SJCRH30 (cell line): ENCODE results near the gene ITM2B. TPM values are rescaled to one million over a fixed set of nuclear protein-coding genes. Genes with fewer than 3 reads are reported as not detected.
A peak's percentile ranks its signal among the peaks of the same experiment; 100 is the strongest.

ENCODE experiments used
- DNase-seq, 2 experiments: peaks; one replicate each; pipeline ENCODE4 v3.0.0-alpha.2; 2015 to 2020
- H3K27ac ChIP-seq: fragments of 250-450 bp; sonication (Bioruptor Pico); 2 replicates; pipeline ENCODE4 v1.5.1; 2020; ENCODE audit warnings: mild to moderate bottlenecking, moderate library complexity
- H3K27me3 ChIP-seq: fragments of 250-450 bp; sonication (Bioruptor Pico); 2 replicates; pipeline ENCODE4 v1.5.1; 2020; ENCODE audit warnings: mild to moderate bottlenecking, moderate library complexity
- H3K36me3 ChIP-seq: fragments of 250-450 bp; sonication (Bioruptor Pico); 2 replicates; pipeline ENCODE4 v1.5.1; 2020; ENCODE audit warnings: mild to moderate bottlenecking, moderate library complexity
- H3K4me1 ChIP-seq: fragments of 250-450 bp; sonication (Bioruptor Pico); 2 replicates; pipeline ENCODE4 v1.5.1; 2020; ENCODE audit warnings: mild to moderate bottlenecking, moderate library complexity
- H3K4me3 ChIP-seq: fragments of 250-450 bp; sonication (Bioruptor Pico); 2 replicates; pipeline ENCODE4 v1.5.1; 2020; ENCODE audit warnings: mild to moderate bottlenecking, moderate library complexity
- H3K9me3 ChIP-seq: fragments of 250-450 bp; sonication (Bioruptor Pico); replicated peaks from 2 replicates; pipeline ENCODE4 v1.5.1; 2020; ENCODE audit warnings: mild to moderate bottlenecking, moderate library complexity
- total RNA-seq: library from RNA; depleted of rRNA; stranded (reverse); fragments of >200 nt; shearing (Covaris generic); gene quantifications from 2 replicates; pipeline ENCODE4 v1.2.3, GENCODE V29; 2014

The ITM2B gene
- total RNA-seq, 1 experiment from 2014 or later = 133 TPM

- no peak overlapping the region for H3K27ac ChIP-seq
- no peaks in the 10 kb centered on the region for H3K4me1 ChIP-seq
- no peaks in the 10 kb centered on the region for H3K9me3 ChIP-seq
- H3K27me3 ChIP-seq = no peaks in the 10 kb centered on the region
- no peak for DNase-seq
- no peaks in the 10 kb centered on the region for H3K36me3 ChIP-seq
- no peak overlapping the region for H3K4me3 ChIP-seq
Observed at GRCh38 chr13:48216204-48216711, 16.7 kb upstream of the ITM2B start.

DNA sequence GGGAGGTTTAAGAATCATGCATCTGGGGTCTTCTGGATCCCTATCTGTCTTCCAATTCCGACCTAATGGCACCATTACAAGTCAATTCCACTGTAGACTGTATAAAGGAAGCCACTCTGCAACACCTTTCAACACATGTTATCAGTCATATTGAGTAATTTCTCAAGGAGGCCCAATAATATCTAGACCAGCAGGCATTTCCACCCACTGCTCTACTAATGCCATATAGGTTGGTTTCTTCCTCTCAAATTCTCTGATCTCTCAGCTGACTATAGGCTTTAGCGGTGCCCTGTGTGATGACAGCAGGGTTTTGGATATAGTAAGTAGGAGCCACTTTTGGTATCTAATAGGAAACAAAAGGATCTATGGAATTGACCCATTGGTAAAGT is 12.4 kb upstream of the ITM2B start:
- Histone ChIP-seq H3K36me3 (no peaks in the 10 kb centered on the region), H3K27ac (no peak overlapping the region), H3K9me3 (no peaks in the 10 kb centered on the region), H3K4me3 (no peak overlapping the region), H3K4me1 (no peaks in the 10 kb centered on the region; the same call in 1 of the 2 replicates), H3K27me3 (no peaks in the 10 kb centered on the region)
- no peak for DNase-seq

- DNase-seq = no peak
- Histone ChIP-seq H3K4me1 (no peaks in the 10 kb centered on the region; the same call in 1 of the 2 replicates), H3K27me3 (no peaks in the 10 kb centered on the region), H3K4me3 (no peak overlapping the region), H3K9me3 (no peaks in the 10 kb centered on the region), H3K27ac (no peak overlapping the region), H3K36me3 (no peaks in the 10 kb centered on the region)
Observed at GRCh38 chr13:48220981-48221685, 11.9 kb upstream of the ITM2B start.

DNA sequence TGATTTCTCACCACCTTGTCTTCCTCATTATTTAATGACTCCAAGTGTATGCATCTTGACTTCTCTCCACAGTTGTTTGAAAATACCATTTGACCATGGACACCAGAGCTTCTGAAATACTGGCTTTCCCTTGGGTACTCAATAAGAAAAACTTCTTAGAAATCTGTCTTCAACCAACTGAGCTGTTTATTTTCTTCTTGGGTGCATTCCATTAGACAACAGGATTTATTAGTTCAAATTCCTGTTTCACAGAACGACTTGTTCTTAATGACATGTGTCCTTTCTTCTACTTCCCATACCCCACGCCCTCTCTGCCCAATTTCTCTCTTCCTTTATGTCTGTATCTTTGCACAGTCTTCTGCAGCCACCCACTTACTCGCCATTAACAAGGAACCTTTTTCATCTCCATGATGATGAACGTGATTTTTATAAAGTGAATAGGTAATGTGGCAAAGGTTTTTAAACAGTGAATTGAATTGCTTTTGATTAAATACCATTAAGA is 11.3 kb upstream of the ITM2B start:
- no peak overlapping the region for H3K4me3 ChIP-seq
- no peak for DNase-seq

GRCh38 chr13:48222358-48223301 is 10.4 kb upstream of the ITM2B start:
- no peak overlapping the region for H3K27ac ChIP-seq
- H3K9me3 ChIP-seq = no peaks in the 10 kb centered on the region
- DNase-seq = no peak
- no peaks in the 10 kb centered on the region for H3K27me3 ChIP-seq
- no peaks in the 10 kb centered on the region; the same call in 1 of the 2 replicates for H3K4me1 ChIP-seq
- H3K4me3 ChIP-seq = no peak overlapping the region
- H3K36me3 ChIP-seq = no peaks in the 10 kb centered on the region

More for the DNA sequence above, 11.3 kb upstream of the ITM2B start:
- no peaks in the 10 kb centered on the region for H3K36me3 ChIP-seq
- no peak overlapping the region for H3K27ac ChIP-seq
- no peaks in the 10 kb centered on the region for H3K9me3 ChIP-seq
- no peaks in the 10 kb centered on the region; the same call in 1 of the 2 replicates for H3K4me1 ChIP-seq
- H3K27me3 ChIP-seq = no peaks in the 10 kb centered on the region

DNA sequence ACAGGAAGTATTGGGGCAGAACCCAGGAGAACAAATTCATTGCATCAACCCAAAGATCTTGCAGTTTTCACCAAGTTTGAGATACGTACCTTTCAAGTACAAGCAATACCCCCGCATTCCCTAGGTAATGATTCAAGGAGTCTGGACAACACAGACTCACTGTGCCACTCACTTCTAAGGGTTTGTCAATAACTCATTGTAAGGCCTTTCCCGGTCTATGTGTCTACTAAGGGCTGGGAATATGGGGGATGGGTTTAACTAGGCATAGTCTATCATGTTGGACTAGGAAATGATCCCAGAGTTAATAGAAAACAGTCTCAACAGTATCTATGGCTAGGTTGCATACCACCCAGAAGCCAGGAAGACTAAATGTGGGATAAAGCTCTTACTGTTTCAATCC is 8.3 kb upstream of the ITM2B start:
- no peak overlapping the region for H3K4me3 ChIP-seq
- H3K9me3 ChIP-seq = no peaks in the 10 kb centered on the region
- no peak for DNase-seq
- no peaks in the 10 kb centered on the region for H3K27me3 ChIP-seq
- H3K27ac ChIP-seq = no peak overlapping the region
- no peaks in the 10 kb centered on the region; the same call in 1 of the 2 replicates for H3K4me1 ChIP-seq
- H3K36me3 ChIP-seq = no peaks in the 10 kb centered on the region

DNA sequence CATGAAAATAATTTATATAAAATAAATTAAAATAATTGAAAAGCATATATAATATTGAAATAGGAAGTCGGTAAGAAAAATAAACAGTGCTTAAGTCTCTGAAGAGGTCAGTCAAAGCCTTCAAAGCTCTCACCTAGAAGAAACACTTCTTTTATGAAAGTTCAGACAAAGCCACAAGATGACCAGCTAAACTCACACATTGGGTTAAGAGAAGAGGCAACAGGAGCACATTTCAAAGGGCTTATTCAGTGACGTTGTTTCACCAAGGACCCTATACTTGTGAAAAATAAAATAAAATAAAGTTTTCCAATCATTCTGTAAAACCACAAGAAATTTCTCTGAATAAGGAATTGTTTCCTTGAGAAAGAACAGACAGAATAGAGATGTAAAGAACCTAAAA is 2.5 kb upstream of the ITM2B start:
- Histone ChIP-seq H3K4me3 (no peak overlapping the region), H3K9me3 (no peaks in the 10 kb centered on the region), H3K4me1 (peaks cover 2% of the 10 kb centered on the region; the same call in 1 of the 2 replicates), H3K36me3 (no peaks in the 10 kb centered on the region), H3K27ac (no peak overlapping the region), H3K27me3 (no peaks in the 10 kb centered on the region)
- no peak for DNase-seq

DNA sequence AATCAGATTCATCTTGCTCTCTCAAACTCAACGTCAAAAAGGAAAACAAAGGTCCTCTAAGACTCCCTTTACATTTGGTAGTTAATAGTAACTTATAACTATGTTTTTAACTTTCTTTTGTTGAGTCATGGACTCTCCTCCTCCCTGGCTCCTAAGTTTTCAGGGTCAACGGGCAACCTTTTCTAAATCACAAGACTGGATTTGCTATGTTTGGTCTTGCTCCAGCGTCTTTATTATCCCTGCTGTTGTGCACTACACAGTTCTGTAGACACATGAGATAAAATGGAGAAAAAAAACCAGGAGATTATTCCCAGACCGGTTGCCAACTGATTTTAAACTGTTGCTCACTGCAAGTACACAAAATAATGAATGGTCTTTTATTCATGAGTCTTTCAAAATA is 1.9 kb upstream of the ITM2B start:
- Histone ChIP-seq H3K27me3 (no peaks in the 10 kb centered on the region), H3K4me3 (no peak overlapping the region), H3K27ac (no peak overlapping the region), H3K9me3 (no peaks in the 10 kb centered on the region), H3K4me1 (peaks cover 7% of the 10 kb centered on the region), H3K36me3 (no peaks in the 10 kb centered on the region)
- no peak for DNase-seq

- Histone ChIP-seq H3K4me3 (no peak overlapping the region), H3K27ac (no peak overlapping the region), H3K9me3 (no peaks in the 10 kb centered on the region), H3K36me3 (no peaks in the 10 kb centered on the region), H3K27me3 (no peaks in the 10 kb centered on the region), H3K4me1 (peaks cover 16% of the 10 kb centered on the region)
- DNase-seq = no peak
Observed at GRCh38 chr13:48231933-48232332, 1.1 kb upstream of the ITM2B start.

- Histone ChIP-seq H3K27ac (no peak overlapping the region; the same call in 1 of the 2 replicates), H3K27me3 (no peaks in the 10 kb centered on the region), H3K9me3 (no peaks in the 10 kb centered on the region), H3K36me3 (no peaks in the 10 kb centered on the region; the same call in 1 of the 2 replicates), H3K4me3 (peak overlapping the region; percentile 97), H3K4me1 (peaks cover 17% of the 10 kb centered on the region)
- no peak for DNase-seq
Observed at GRCh38 chr13:48232420-48233045, 473 bp upstream of the ITM2B start.

DNA sequence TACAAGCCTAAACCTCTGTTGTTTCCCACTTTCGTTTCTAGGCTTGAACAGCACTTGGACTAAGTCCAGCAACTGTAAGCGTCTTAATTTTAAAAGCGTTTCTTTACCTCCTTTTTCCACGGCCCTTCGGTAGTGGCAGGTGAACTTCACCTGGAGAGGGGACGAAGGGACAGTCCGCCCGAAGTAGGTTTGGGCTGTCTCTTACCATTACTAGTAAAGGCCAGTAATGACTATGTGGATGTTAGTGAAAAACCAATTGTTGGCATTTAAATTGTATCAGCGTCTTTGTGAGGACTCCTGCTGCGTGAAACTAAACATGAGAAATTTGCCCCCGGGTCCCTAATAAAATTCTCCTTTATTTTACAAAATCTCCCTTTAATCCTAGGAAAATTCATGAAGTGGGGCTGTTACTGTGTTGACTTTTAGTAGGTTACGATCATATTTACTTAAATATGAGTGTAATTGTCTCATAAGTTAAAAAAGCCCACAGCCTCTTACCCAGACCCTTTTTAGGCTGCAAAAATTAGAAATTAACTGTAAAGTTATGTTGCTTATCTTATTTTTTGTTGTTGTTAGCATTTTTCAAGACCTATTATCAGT is 983 bp downstream of the ITM2B start:
- H3K9me3 ChIP-seq = no peaks in the 10 kb centered on the region
- H3K36me3 ChIP-seq = peaks cover 2% of the 10 kb centered on the region; the same call in 1 of the 2 replicates
- peaks cover 17% of the 10 kb centered on the region for H3K4me1 ChIP-seq
- peak overlapping the region; percentile 80 for H3K27ac ChIP-seq
- H3K27me3 ChIP-seq = no peaks in the 10 kb centered on the region
- peak overlapping the region; percentile 97 for H3K4me3 ChIP-seq
- no peak for DNase-seq

DNA sequence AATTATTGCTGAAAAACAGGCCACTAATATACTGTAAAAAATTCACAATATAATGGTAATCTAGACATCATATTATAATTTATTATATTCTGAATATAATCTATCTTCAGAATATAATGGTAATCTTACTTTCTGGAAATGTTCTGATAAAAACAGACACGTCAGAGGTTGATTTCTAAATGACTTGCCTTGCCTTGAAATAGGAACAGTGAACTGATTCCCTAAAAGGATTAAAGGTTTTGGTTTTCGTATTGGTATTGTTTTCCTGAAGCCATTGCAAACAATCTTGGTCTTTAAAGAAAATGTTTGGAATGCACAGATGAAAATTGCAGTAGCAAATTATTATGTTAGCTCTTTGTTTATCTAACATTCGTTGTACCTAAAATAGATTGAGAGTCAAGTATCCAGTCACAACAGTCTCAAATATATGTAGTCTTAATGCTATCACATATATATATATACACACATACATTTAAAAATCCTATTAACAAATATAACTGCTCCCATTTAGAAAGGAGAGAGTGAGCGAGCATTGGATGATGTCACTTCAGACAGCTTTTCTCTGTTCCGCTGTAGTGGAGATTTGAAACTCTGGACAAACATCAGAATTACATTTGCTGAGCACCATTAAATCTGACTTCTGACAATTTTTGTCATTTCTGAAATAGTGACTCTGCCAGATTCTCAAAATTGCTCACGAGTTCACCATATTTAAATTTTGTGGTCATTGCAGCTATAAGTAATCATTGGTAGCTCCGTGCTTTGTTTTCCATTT is 1.7 kb downstream of the ITM2B start:
- peak in 1 of 2 experiments; percentile 23 for DNase-seq
- peak overlapping the region; percentile 80 for H3K27ac ChIP-seq
- peaks cover 7% of the 10 kb centered on the region for H3K36me3 ChIP-seq
- peak overlapping the region; percentile 97 for H3K4me3 ChIP-seq
- H3K9me3 ChIP-seq = no peaks in the 10 kb centered on the region
- no peaks in the 10 kb centered on the region for H3K27me3 ChIP-seq
- peaks cover 17% of the 10 kb centered on the region for H3K4me1 ChIP-seq

GRCh38 chr13:48235341-48236135 is 2.5 kb downstream of the ITM2B start:
- peak; percentile 33 to 61 for DNase-seq
- H3K4me3 ChIP-seq = peak overlapping the region; percentile 97
- H3K4me1 ChIP-seq = peaks cover 17% of the 10 kb centered on the region
- H3K9me3 ChIP-seq = no peaks in the 10 kb centered on the region
- H3K27me3 ChIP-seq = no peaks in the 10 kb centered on the region
- peaks cover 14% of the 10 kb centered on the region for H3K36me3 ChIP-seq
- H3K27ac ChIP-seq = peak overlapping the region; percentile 80
